Activated CD4-positive, alpha-beta memory T cell treated with anti-CD3 and anti-CD28 coated beads, Interleukin-2, amount 10 ng/mL, durations not matched to agents 7 days and 5 days (primary cell): ENCODE data around the gene SERAC1. TPM values are rescaled to one million over a fixed set of nuclear protein-coding genes. Genes with fewer than 3 reads are reported as not detected.
"Not testable (repeated sequence)": the region's sequence is repeated elsewhere in the genome, so short reads cannot be mapped to it uniquely, and the experiment has no call there.

ENCODE experiments used
- CTCF ChIA-PET: fragments of 350-600 bp; sonication (Branson Sonifier 250); formaldehyde crosslinking; loops from one replicate; lab custom pipeline; 2021; ENCODE audit warnings: antibody characterized with exemption, inconsistent platforms; lab: Charles Lee
- POLR2A ChIA-PET: fragments of 350-600 bp; sonication (Branson Sonifier 250); formaldehyde crosslinking; loops from one replicate; lab custom pipeline; 2021; ENCODE audit warnings: antibody characterized with exemption; lab: Charles Lee
- DNase-seq: peaks from one replicate; pipeline ENCODE4 v3.0.0-alpha.2; 2020
- H3K27ac Mint-ChIP-seq: one replicate; pipeline ENCODE4 v1.8.0; 2021; ENCODE audit warnings: mild to moderate bottlenecking, mixed read lengths
- H3K27me3 Mint-ChIP-seq: one replicate; pipeline ENCODE4 v1.8.0; 2021; ENCODE audit warnings: mixed read lengths
- H3K36me3 Mint-ChIP-seq: one replicate; pipeline ENCODE4 v1.8.0; 2021; ENCODE audit warnings: low read depth, mixed read lengths
- H3K4me1 Mint-ChIP-seq: one replicate; pipeline ENCODE4 v1.8.0; 2021; ENCODE audit warnings: mixed read lengths
- H3K4me3 Mint-ChIP-seq: one replicate; pipeline ENCODE4 v1.8.0; 2021; ENCODE audit warnings: mild to moderate bottlenecking, mixed read lengths
- H3K9me3 Mint-ChIP-seq: one replicate; pipeline ENCODE4 v1.8.0; 2021; ENCODE audit warnings: mixed read lengths
- total RNA-seq, 2 experiments: library from RNA; stranded (reverse); gene quantifications; one replicate each; pipeline ENCODE4 v1.2.3, GENCODE V29; 2021

Gene SERAC1
- total RNA-seq, 2 experiments from 2014 or later, result 6.1 to 7.0 TPM

GRCh38 chr6:158152025-158152424 lies 16.0 kb downstream of the SERAC1 start:
- H3K27ac Mint-ChIP-seq, POLR2A ChIA-PET, H3K9me3 Mint-ChIP-seq, H3K36me3 Mint-ChIP-seq, DNase-seq, H3K27me3 Mint-ChIP-seq, H3K4me3 Mint-ChIP-seq, H3K4me1 Mint-ChIP-seq: not testable (repeated sequence)
- CTCF ChIA-PET, result interaction anchor here (1.1 to 1.2 kb wide), 2 partner anchors 13 to 45 kb away, joined by 3 to 4 read pairs; no protein-coding TSS in a partner anchor

GRCh38 chr6:158150701-158151100 lies 17.4 kb downstream of the SERAC1 start:
- Mint-ChIP-seq H3K27ac (no peak overlapping the region), H3K36me3 (peaks cover 4% of the 10 kb centered on the region), H3K27me3 (no peaks in the 10 kb centered on the region), H3K9me3 (no peaks in the 10 kb centered on the region), H3K4me1 (no peaks in the 10 kb centered on the region), H3K4me3 (no peak overlapping the region)
- ChIA-PET CTCF (interaction anchor here (0.7 to 1.4 kb wide), 2 partner anchors 11 to 63 kb away, joined by 3 to 4 read pairs; no protein-coding TSS in a partner anchor), POLR2A (interaction anchor here (0.9 kb wide), 1 partner anchor 17 kb away, joined by 3 read pairs; no protein-coding TSS in a partner anchor)
- no peak for DNase-seq

GRCh38 chr6:158149641-158150040 lies 18.4 kb downstream of the SERAC1 start:
- Mint-ChIP-seq H3K36me3 (peaks cover 4% of the 10 kb centered on the region), H3K9me3 (no peaks in the 10 kb centered on the region), H3K4me3 (no peak overlapping the region), H3K27ac (no peak overlapping the region), H3K4me1 (no peaks in the 10 kb centered on the region), H3K27me3 (no peaks in the 10 kb centered on the region)
- ChIA-PET POLR2A (interaction anchor here (0.9 kb wide), 1 partner anchor 15 kb away, joined by 3 read pairs; no protein-coding TSS in a partner anchor), CTCF (interaction anchor here (1.2 to 1.7 kb wide), 2 partner anchors 17 to 123 kb away, joined by 3 read pairs; no protein-coding TSS in a partner anchor)
- DNase-seq, result no peak

- ChIA-PET POLR2A (no interaction called here), CTCF (interaction anchor here (0.9 to 2.4 kb wide), 4 partner anchors 9 to 258 kb away, joined by 3 to 12 read pairs (median 6); no protein-coding TSS in a partner anchor)
- no peaks in the 10 kb centered on the region for H3K9me3 Mint-ChIP-seq
These were observed 24.4 kb downstream of the SERAC1 start for GRCh38 chr6:158143700-158144099.

GRCh38 chr6:158142789-158143188 lies 25.3 kb downstream of the SERAC1 start:
- Mint-ChIP-seq H3K36me3 (peaks cover 29% of the 10 kb centered on the region), H3K27ac (no peak overlapping the region), H3K9me3 (no peaks in the 10 kb centered on the region), H3K4me1 (peaks cover 7% of the 10 kb centered on the region), H3K27me3 (no peaks in the 10 kb centered on the region), H3K4me3 (no peak overlapping the region)
- ChIA-PET POLR2A (no interaction called here), CTCF (interaction anchor here (0.9 to 2.4 kb wide), 4 partner anchors 10 to 259 kb away, joined by 3 to 12 read pairs (median 6); no protein-coding TSS in a partner anchor)
- no peak for DNase-seq

More at GRCh38 chr6:158143700-158144099, 24.4 kb downstream of the SERAC1 start:
- no peak overlapping the region for H3K4me3 Mint-ChIP-seq
- peaks cover 26% of the 10 kb centered on the region for H3K36me3 Mint-ChIP-seq
- DNase-seq, result no peak
- peaks cover 4% of the 10 kb centered on the region for H3K4me1 Mint-ChIP-seq
- no peak overlapping the region for H3K27ac Mint-ChIP-seq
- H3K27me3 Mint-ChIP-seq, result no peaks in the 10 kb centered on the region

- no peak overlapping the region for H3K4me3 Mint-ChIP-seq
- H3K27me3 Mint-ChIP-seq, result no peaks in the 10 kb centered on the region
- H3K36me3 Mint-ChIP-seq, result no peaks in the 10 kb centered on the region
- H3K9me3 Mint-ChIP-seq, result no peaks in the 10 kb centered on the region
- H3K4me1 Mint-ChIP-seq, result no peaks in the 10 kb centered on the region
- POLR2A ChIA-PET, result no interaction called here
- no peak overlapping the region for H3K27ac Mint-ChIP-seq
- DNase-seq, result peak; percentile 23
- CTCF ChIA-PET, result interaction anchor here (0.5 to 2.9 kb wide), 7 partner anchors 12 to 579 kb away, joined by 3 to 12 read pairs (median 3); no protein-coding TSS in a partner anchor
These were observed 36.1 kb downstream of the SERAC1 start for GRCh38 chr6:158131926-158132325.

GRCh38 chr6:158125271-158125670 lies 42.8 kb downstream of the SERAC1 start:
- ChIA-PET POLR2A (no interaction called here), CTCF (no interaction called here)
- Mint-ChIP-seq H3K9me3 (no peaks in the 10 kb centered on the region), H3K27ac (no peak overlapping the region), H3K4me3 (no peak overlapping the region), H3K27me3 (no peaks in the 10 kb centered on the region), H3K4me1 (no peaks in the 10 kb centered on the region), H3K36me3 (peaks cover 13% of the 10 kb centered on the region)
- no peak for DNase-seq

GRCh38 chr6:158124288-158124687 lies 43.8 kb downstream of the SERAC1 start:
- no peak for DNase-seq
- Mint-ChIP-seq H3K27me3 (no peaks in the 10 kb centered on the region), H3K27ac (no peak overlapping the region), H3K4me3 (no peak overlapping the region), H3K36me3 (peaks cover 13% of the 10 kb centered on the region), H3K4me1 (no peaks in the 10 kb centered on the region), H3K9me3 (no peaks in the 10 kb centered on the region)
- ChIA-PET POLR2A (no interaction called here), CTCF (no interaction called here)

- Mint-ChIP-seq H3K27me3 (no peaks in the 10 kb centered on the region), H3K4me1 (no peaks in the 10 kb centered on the region), H3K9me3 (no peaks in the 10 kb centered on the region), H3K36me3 (peaks cover 17% of the 10 kb centered on the region), H3K4me3 (no peak overlapping the region), H3K27ac (no peak overlapping the region)
- ChIA-PET CTCF (interaction anchor here (0.9 kb wide), 1 partner anchor 79 kb away, joined by 7 read pairs; no protein-coding TSS in a partner anchor), POLR2A (no interaction called here)
- no peak for DNase-seq
These were observed 46.0 kb downstream of the SERAC1 start for GRCh38 chr6:158122048-158122447.

GRCh38 chr6:158121335-158121734 lies 46.7 kb downstream of the SERAC1 start:
- Mint-ChIP-seq H3K4me1 (no peaks in the 10 kb centered on the region), H3K27me3 (no peaks in the 10 kb centered on the region), H3K9me3 (no peaks in the 10 kb centered on the region), H3K27ac (no peak overlapping the region), H3K36me3 (peaks cover 17% of the 10 kb centered on the region), H3K4me3 (no peak overlapping the region)
- ChIA-PET POLR2A (no interaction called here), CTCF (interaction anchor here (0.9 kb wide), 1 partner anchor 79 kb away, joined by 7 read pairs; no protein-coding TSS in a partner anchor)
- DNase-seq, result no peak

- H3K9me3 Mint-ChIP-seq, result no peaks in the 10 kb centered on the region
- H3K4me3 Mint-ChIP-seq, result no peak overlapping the region
- no peaks in the 10 kb centered on the region for H3K27me3 Mint-ChIP-seq
- ChIA-PET CTCF (no interaction called here), POLR2A (no interaction called here)
- H3K36me3 Mint-ChIP-seq, result peaks cover 25% of the 10 kb centered on the region
- DNase-seq, result no peak
- peaks cover 2% of the 10 kb centered on the region for H3K4me1 Mint-ChIP-seq
- no peak overlapping the region for H3K27ac Mint-ChIP-seq
These were observed 49.2 kb downstream of the SERAC1 start for GRCh38 chr6:158118886-158119285.

GRCh38 chr6:158115508-158115907 lies 52.6 kb downstream of the SERAC1 start:
- no peaks in the 10 kb centered on the region for H3K27me3 Mint-ChIP-seq
- no peak for DNase-seq
- no peak overlapping the region for H3K4me3 Mint-ChIP-seq
- H3K27ac Mint-ChIP-seq, result no peak overlapping the region
- CTCF ChIA-PET, result no interaction called here
- no peaks in the 10 kb centered on the region for H3K9me3 Mint-ChIP-seq
- peaks cover 2% of the 10 kb centered on the region for H3K4me1 Mint-ChIP-seq
- POLR2A ChIA-PET, result interaction anchor here (1.2 kb wide), 1 partner anchor 12 kb away, joined by 3 read pairs; no protein-coding TSS in a partner anchor
- H3K36me3 Mint-ChIP-seq, result peaks cover 31% of the 10 kb centered on the region

- H3K27ac Mint-ChIP-seq, result no peak overlapping the region
- H3K4me3 Mint-ChIP-seq, result no peak overlapping the region
- peaks cover 2% of the 10 kb centered on the region for H3K4me1 Mint-ChIP-seq
- peaks cover 30% of the 10 kb centered on the region for H3K36me3 Mint-ChIP-seq
- no peak for DNase-seq
- H3K27me3 Mint-ChIP-seq, result no peaks in the 10 kb centered on the region
- ChIA-PET POLR2A (interaction anchor here (1.2 kb wide), 1 partner anchor 13 kb away, joined by 3 read pairs; no protein-coding TSS in a partner anchor), CTCF (no interaction called here)
- no peaks in the 10 kb centered on the region for H3K9me3 Mint-ChIP-seq
These were observed 53.0 kb downstream of the SERAC1 start for GRCh38 chr6:158115102-158115501.
